SK-N-SH treated with all-trans-retinoic acid at 6 μM for 48 hours (cell line): Measurements from ENCODE around the gene NRGN.

Experiments
- ATAC-seq: fragments of 200-7000 bp; cut with Tn5 transposase; 3 replicates; pipeline ENCODE4 v1.9.1; 2020; ENCODE audit warnings: mild to moderate bottlenecking, moderate library complexity
- ARNTL ChIP-seq: fragments of 450-650 bp; formaldehyde crosslinking; IDR thresholded peaks from 2 replicates; pipeline ENCODE4 v1.5.0; 2020; ENCODE audit warnings: low read depth, mild to moderate bottlenecking, moderate library complexity, borderline replicate concordance
- BACH2 ChIP-seq: fragments of 250-450 bp; sonication (Bioruptor Pico); IDR thresholded peaks from 2 replicates; pipeline ENCODE4 v1.9.0; 2021; ENCODE audit warnings: mild to moderate bottlenecking, borderline replicate concordance
- CSDC2 ChIP-seq: fragments of 250-450 bp; sonication (Bioruptor Pico); IDR thresholded peaks from 2 replicates; pipeline ENCODE4 v1.5.0; 2020; ENCODE audit warnings: mild to moderate bottlenecking, moderate library complexity
- ESRRG ChIP-seq: fragments of 250-450 bp; sonication (Bioruptor Pico); IDR thresholded peaks from 2 replicates; pipeline ENCODE4 v1.6.1; 2021; ENCODE audit warnings: mild to moderate bottlenecking
- GLIS3 ChIP-seq: fragments of 250-450 bp; sonication (Bioruptor Pico); IDR thresholded peaks from 2 replicates; pipeline ENCODE4 v1.5.0; 2020; ENCODE audit warnings: mild to moderate bottlenecking, moderate library complexity
- OSR1 ChIP-seq: fragments of 250-450 bp; sonication (Bioruptor Pico); IDR thresholded peaks from 2 replicates; pipeline ENCODE4 v1.8.0; 2022; ENCODE audit warnings: moderate library complexity, mild to moderate bottlenecking, inconsistent platforms
- PPARA ChIP-seq: fragments of 250-450 bp; sonication (Bioruptor Pico); IDR thresholded peaks from 2 replicates; pipeline ENCODE4 v1.5.0; 2020; ENCODE audit warnings: mild to moderate bottlenecking, borderline replicate concordance
- RARB ChIP-seq: fragments of 250-450 bp; sonication (Bioruptor Pico); IDR thresholded peaks from 2 replicates; pipeline ENCODE4 v1.8.0; 2021; ENCODE audit warnings: mild to moderate bottlenecking, moderate library complexity
- SNAI2 ChIP-seq: fragments of 250-450 bp; sonication (Bioruptor Pico); IDR thresholded peaks from 2 replicates; pipeline ENCODE4 v1.5.0; 2020; ENCODE audit warnings: mild to moderate bottlenecking, moderate library complexity
- TCF4 ChIP-seq: fragments of 250-450 bp; sonication (Bioruptor Pico); IDR thresholded peaks from 2 replicates; pipeline ENCODE4 v1.8.0; 2021; ENCODE audit warnings: mild to moderate bottlenecking, moderate library complexity, borderline replicate concordance
- TOX ChIP-seq: fragments of 250-450 bp; sonication (Bioruptor Pico); IDR thresholded peaks from 2 replicates; pipeline ENCODE4 v1.8.0; 2021; ENCODE audit warnings: mild to moderate bottlenecking, moderate library complexity, borderline replicate concordance
- ZC3H10 ChIP-seq: fragments of 250-450 bp; sonication (Bioruptor Pico); IDR thresholded peaks from 2 replicates; pipeline ENCODE4 v1.5.1; 2021; ENCODE audit warnings: mild to moderate bottlenecking, moderate library complexity
- ZFP3 ChIP-seq: fragments of 250-450 bp; sonication (Bioruptor Pico); IDR thresholded peaks from 2 replicates; pipeline ENCODE4 v1.5.0; 2020; ENCODE audit warnings: mild to moderate bottlenecking, moderate library complexity
- ZFP30 ChIP-seq: fragments of 450-650 bp; formaldehyde crosslinking; IDR thresholded peaks from 2 replicates; pipeline ENCODE4 v1.5.0; 2022; ENCODE audit warnings: mild to moderate bottlenecking, moderate library complexity
- ZNF565 ChIP-seq: fragments of 450-650 bp; formaldehyde crosslinking; conservative IDR thresholded peaks from 2 replicates; pipeline ENCODE4 v1.5.0; 2020; ENCODE audit warnings: low read depth, mild to moderate bottlenecking, moderate library complexity
- ZNF70 ChIP-seq: fragments of 450-650 bp; formaldehyde crosslinking; IDR thresholded peaks from 2 replicates; pipeline ENCODE4 v1.5.0; 2020; ENCODE audit warnings: mild to moderate bottlenecking, moderate library complexity
- ZNF8 ChIP-seq: fragments of 450-650 bp; formaldehyde crosslinking; IDR thresholded peaks from 2 replicates; pipeline ENCODE4 v1.5.0; 2020; ENCODE audit warnings: mild to moderate bottlenecking, moderate library complexity
- TF ChIP-seq, protein P1 (sequence below): fragments of 250-450 bp; sonication (Bioruptor Pico); IDR thresholded peaks from 2 replicates; pipeline ENCODE4 v1.5.1; 2021; ENCODE audit warnings: mild to moderate bottlenecking, moderate library complexity
- TF ChIP-seq, protein P2 (sequence below): fragments of 250-450 bp; sonication (Bioruptor Pico); IDR thresholded peaks from 2 replicates; pipeline ENCODE4 v1.5.0; 2020; ENCODE audit warnings: mild to moderate bottlenecking, moderate library complexity
- TF ChIP-seq, protein P3 (sequence below): fragments of 250-450 bp; sonication (Bioruptor Pico); IDR thresholded peaks from 2 replicates; pipeline ENCODE4 v1.8.0; 2021; ENCODE audit warnings: low read depth, mild to moderate bottlenecking, moderate library complexity, borderline replicate concordance
- TF ChIP-seq, protein P4 (sequence below): fragments of 250-450 bp; sonication (Bioruptor Pico); IDR thresholded peaks from 2 replicates; pipeline ENCODE4 v1.8.0; 2020; ENCODE audit warnings: mild to moderate bottlenecking, moderate library complexity, borderline replicate concordance
- TF ChIP-seq, protein P5 (sequence below): fragments of 250-450 bp; sonication (Bioruptor Pico); IDR thresholded peaks from 2 replicates; pipeline ENCODE4 v1.5.1; 2020; ENCODE audit warnings: low read depth, mild to moderate bottlenecking, moderate library complexity

Gene NRGN

DNA sequence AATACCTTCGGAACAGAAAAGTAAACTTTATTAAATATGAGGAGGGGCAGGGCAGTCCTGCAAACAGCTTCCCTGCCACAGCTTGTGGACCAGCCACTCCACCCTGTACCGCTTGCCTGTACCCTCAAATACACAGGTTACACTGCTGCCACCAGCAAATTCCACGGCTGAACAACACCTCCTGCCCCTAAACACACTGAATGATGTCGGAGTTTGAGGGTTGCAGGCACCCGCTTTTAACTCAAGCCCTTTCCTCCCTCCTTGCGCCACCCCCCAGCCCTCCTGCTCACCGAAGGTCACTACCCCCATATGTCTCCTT lies 8.3 kb downstream of the NRGN start (continued):
- TF ChIP-seq, protein P1, sequence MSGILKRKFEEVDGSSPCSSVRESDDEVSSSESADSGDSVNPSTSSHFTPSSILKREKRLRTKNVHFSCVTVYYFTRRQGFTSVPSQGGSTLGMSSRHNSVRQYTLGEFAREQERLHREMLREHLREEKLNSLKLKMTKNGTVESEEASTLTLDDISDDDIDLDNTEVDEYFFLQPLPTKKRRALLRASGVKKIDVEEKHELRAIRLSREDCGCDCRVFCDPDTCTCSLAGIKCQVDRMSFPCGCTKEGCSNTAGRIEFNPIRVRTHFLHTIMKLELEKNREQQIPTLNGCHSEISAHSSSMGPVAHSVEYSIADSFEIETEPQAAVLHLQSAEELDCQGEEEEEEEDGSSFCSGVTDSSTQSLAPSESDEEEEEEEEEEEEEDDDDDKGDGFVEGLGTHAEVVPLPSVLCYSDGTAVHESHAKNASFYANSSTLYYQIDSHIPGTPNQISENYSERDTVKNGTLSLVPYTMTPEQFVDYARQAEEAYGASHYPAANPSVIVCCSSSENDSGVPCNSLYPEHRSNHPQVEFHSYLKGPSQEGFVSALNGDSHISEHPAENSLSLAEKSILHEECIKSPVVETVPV (CRISPR knock-in tag) = no peak
- TF ChIP-seq CSDC2 (CRISPR knock-in tag) (no peak), OSR1 (CRISPR knock-in tag) (no peak), BACH2 (no peak), ZNF8 (CRISPR knock-in tag) (no peak), ZNF70 (CRISPR knock-in tag) (no peak), ZC3H10 (CRISPR knock-in tag) (no peak)
- TF ChIP-seq, all 23 proteins: peak for 0

DNA sequence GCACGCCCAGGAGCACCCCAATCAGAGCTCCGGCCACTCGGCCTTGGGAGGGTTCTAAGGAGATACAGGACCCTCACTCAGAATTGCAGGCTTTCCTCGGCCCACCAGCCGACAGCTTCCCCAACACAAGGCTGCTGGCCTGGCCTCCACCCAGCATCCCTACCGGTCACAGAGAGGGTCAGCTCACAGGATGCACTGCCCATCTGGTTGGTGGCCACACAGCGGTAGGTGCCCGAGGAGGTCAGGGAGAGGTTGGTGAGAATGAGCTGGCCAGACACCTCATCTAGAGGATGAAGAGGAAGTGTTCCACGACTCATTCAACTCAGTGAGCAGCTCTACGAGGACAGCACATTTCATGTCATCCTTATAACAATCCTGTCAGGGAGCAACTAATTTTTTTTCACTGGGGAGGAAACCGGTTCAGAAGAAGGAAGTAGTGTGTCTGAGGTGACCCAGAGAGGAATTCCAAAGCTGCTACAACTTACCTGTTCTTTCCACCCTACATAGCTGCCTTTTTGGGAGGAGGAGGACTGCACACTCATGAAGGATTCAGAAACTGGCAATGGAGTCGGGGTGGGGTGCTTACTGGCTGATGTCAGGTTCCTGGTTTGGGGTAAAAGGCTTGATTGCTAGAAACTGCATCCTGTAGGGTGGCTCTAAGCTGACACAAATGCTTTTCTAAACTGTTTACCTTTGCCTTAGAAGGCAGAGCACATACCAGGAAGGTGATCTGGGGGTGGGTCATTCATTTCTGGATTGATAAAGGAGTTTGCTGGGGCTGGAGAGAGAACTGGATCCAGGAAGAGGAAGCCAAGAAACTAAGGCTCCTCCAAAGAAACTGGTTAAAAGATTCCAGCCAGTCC lies 9.0 kb downstream of the NRGN start:
- no peak for ATAC-seq
- TF ChIP-seq ZFP30 = no peak
- TF ChIP-seq ESRRG (CRISPR knock-in tag) = no peak
- no peak for TF ChIP-seq TOX (CRISPR knock-in tag)
- TF ChIP-seq PPARA = no peak
- TF ChIP-seq, protein P2, sequence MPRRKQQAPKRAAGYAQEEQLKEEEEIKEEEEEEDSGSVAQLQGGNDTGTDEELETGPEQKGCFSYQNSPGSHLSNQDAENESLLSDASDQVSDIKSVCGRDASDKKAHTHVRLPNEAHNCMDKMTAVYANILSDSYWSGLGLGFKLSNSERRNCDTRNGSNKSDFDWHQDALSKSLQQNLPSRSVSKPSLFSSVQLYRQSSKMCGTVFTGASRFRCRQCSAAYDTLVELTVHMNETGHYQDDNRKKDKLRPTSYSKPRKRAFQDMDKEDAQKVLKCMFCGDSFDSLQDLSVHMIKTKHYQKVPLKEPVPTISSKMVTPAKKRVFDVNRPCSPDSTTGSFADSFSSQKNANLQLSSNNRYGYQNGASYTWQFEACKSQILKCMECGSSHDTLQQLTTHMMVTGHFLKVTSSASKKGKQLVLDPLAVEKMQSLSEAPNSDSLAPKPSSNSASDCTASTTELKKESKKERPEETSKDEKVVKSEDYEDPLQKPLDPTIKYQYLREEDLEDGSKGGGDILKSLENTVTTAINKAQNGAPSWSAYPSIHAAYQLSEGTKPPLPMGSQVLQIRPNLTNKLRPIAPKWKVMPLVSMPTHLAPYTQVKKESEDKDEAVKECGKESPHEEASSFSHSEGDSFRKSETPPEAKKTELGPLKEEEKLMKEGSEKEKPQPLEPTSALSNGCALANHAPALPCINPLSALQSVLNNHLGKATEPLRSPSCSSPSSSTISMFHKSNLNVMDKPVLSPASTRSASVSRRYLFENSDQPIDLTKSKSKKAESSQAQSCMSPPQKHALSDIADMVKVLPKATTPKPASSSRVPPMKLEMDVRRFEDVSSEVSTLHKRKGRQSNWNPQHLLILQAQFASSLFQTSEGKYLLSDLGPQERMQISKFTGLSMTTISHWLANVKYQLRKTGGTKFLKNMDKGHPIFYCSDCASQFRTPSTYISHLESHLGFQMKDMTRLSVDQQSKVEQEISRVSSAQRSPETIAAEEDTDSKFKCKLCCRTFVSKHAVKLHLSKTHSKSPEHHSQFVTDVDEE = no peak
- TF ChIP-seq, protein P3, sequence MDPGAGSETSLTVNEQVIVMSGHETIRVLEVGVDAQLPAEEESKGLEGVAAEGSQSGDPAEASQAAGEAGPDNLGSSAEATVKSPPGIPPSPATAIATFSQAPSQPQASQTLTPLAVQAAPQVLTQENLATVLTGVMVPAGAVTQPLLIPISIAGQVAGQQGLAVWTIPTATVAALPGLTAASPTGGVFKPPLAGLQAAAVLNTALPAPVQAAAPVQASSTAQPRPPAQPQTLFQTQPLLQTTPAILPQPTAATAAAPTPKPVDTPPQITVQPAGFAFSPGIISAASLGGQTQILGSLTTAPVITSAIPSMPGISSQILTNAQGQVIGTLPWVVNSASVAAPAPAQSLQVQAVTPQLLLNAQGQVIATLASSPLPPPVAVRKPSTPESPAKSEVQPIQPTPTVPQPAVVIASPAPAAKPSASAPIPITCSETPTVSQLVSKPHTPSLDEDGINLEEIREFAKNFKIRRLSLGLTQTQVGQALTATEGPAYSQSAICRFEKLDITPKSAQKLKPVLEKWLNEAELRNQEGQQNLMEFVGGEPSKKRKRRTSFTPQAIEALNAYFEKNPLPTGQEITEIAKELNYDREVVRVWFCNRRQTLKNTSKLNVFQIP (CRISPR knock-in tag) = no peak
- TF ChIP-seq ZFP3 = no peak
- TF ChIP-seq RARB (CRISPR knock-in tag) = no peak
- no peak for TF ChIP-seq GLIS3 (CRISPR knock-in tag)
- no peak for TF ChIP-seq ZNF70 (CRISPR knock-in tag)
- TF ChIP-seq, protein P4, sequence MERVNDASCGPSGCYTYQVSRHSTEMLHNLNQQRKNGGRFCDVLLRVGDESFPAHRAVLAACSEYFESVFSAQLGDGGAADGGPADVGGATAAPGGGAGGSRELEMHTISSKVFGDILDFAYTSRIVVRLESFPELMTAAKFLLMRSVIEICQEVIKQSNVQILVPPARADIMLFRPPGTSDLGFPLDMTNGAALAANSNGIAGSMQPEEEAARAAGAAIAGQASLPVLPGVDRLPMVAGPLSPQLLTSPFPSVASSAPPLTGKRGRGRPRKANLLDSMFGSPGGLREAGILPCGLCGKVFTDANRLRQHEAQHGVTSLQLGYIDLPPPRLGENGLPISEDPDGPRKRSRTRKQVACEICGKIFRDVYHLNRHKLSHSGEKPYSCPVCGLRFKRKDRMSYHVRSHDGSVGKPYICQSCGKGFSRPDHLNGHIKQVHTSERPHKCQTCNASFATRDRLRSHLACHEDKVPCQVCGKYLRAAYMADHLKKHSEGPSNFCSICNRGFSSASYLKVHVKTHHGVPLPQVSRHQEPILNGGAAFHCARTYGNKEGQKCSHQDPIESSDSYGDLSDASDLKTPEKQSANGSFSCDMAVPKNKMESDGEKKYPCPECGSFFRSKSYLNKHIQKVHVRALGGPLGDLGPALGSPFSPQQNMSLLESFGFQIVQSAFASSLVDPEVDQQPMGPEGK (CRISPR knock-in tag) = no peak
- TF ChIP-seq SNAI2 (CRISPR knock-in tag) = no peak
- no peak for TF ChIP-seq CSDC2 (CRISPR knock-in tag)
- TF ChIP-seq, protein P5, sequence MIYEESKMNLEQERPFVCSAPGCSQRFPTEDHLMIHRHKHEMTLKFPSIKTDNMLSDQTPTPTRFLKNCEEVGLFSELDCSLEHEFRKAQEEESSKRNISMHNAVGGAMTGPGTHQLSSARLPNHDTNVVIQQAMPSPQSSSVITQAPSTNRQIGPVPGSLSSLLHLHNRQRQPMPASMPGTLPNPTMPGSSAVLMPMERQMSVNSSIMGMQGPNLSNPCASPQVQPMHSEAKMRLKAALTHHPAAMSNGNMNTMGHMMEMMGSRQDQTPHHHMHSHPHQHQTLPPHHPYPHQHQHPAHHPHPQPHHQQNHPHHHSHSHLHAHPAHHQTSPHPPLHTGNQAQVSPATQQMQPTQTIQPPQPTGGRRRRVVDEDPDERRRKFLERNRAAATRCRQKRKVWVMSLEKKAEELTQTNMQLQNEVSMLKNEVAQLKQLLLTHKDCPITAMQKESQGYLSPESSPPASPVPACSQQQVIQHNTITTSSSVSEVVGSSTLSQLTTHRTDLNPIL (CRISPR knock-in tag) = no peak
- no peak for TF ChIP-seq ZNF8 (CRISPR knock-in tag)

DNA sequence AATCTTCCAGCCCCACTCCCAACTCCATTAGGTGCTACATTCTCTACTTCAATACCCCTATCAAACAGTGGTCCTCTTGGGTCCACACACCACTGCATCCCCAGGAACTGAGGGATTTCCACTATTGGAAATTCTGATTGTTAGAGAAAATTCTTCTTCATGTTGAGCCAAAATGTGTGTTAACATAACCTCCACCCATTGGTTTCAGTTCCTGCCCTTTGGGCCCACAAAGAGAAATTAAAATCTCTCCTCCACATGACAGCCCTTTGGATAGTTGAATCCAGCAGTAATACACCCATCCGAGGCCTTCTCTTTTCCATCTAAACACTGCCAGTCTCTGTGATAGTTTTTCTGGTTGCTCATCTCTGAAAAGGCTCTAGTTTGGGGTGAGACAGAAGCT lies 10.2 kb downstream of the NRGN start:
- no peak for ATAC-seq
- TF ChIP-seq ARNTL (CRISPR knock-in tag) (no peak), ZNF70 (CRISPR knock-in tag) (no peak), PPARA (no peak), ZNF565 (CRISPR knock-in tag) (no peak), TCF4 (CRISPR knock-in tag) (no peak), ZNF8 (CRISPR knock-in tag) (no peak), ZC3H10 (CRISPR knock-in tag) (no peak), ZFP3 (no peak), SNAI2 (CRISPR knock-in tag) (no peak), BACH2 (no peak)
- TF ChIP-seq, protein P2 = no peak
- TF ChIP-seq, protein P1 (CRISPR knock-in tag) = no peak
